ENCODE data around the gene STUB1.

STUB1 gene

DNA sequence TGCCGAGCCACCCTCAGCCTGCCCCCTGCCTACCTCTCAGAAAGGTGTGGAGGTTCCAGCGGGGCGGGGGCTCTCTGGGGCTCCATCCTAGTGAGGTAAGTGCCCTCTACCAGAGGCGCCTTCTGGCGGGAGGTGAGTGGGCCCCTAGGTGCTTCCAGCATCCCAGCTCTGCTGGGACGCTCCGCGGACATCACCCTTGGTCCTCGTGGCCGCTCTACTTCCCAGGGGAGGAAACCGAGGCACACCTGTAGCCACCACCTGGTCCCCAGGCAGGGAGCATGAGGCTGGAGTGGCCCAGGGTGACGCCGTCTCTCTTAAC lies 37.2 kb upstream of the STUB1 start:
- DNase-seq (ENCODE audit: low read depth in 1 of 2, low spot score in 1 of 2) = no peak

DNA sequence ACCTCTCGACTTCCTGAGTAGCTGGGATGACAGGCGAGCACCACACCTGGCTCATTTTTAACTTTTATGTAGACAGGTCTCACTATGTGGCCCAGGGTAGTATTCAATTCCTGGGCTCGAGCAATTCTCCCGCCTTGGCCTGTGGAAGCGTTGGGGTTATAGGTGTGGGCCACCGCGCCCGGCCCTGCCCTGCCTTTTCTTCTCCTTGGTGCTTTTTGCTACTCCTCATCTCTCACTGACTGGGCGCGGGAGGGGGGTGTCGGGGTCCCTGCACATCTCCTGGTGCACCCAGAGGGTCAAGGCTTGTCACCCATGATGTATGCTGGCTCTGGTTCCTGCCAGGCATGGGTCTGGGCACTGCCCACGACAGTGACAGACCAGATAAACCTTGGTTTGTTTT lies 35.7 kb upstream of the STUB1 start:
- no peak for DNase-seq (ENCODE audit: low read depth in 1 of 2, low spot score in 1 of 2)

DNA sequence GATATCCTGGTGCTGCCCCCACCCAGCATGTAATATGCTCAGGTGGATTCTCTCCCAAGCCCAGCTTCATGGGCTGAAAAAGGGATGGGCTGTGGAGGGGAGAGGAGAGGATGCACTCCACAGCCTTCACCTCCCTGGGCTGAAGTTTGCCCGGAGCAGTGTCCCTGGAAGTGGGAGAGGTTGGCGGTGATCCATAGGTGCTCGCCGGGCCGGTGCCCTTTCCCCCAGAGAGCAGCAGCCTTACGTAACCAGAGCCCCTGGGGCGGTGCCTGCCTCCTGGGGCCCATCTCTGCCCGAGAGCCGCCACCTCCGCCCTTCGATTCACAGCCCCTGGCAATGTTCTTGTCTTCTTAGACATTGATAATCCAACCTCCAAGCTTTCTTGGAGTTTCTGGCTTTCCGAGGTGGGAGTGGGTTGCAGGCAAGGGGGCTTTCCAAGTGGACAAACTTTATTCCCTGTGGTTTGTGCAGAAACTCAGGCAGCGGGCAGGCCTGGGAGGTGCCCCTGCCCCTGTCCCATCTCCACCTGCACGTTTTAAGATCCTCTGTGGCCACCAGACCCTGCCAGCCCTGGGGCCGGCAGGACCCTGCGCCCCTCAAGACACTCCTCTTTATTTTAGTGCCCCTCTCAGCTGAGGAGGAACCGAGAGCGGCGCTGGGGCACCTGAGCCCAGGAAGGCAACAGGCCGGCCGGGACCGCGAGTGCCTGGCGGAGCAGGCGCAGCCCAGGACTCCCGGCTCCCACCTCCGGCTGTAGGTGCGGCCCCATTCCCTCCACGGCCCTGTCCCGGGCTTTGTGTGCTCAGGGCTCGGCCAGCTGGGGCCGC lies 34.1 kb upstream of the STUB1 start:
- DNase-seq (ENCODE audit: low read depth in 1 of 2, low spot score in 1 of 2) = no peak

DNA sequence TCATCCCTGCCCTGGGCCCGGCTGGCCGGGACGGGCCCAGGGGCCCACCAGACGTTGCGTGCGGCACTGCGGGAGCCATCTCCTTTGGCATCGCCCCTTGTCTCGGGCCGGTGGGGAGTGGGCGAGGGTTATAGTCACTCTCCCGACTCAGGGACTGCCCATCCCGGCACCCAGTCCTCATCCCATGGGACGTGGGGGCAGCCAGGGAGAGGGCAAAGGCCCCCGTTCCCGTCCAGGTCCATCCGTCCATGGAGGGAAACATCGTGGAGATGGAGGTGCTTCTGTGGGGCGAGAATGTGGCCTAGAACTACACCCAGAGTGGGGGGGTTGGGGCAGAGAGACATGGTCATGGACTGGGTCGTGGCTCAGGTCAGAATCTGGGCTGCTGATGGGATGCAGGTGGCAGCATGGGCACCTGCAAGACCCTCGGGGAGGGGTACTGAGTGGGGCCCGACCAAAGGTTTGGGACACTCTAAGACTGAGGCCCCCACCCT lies 33.5 kb upstream of the STUB1 start:
- DNase-seq (ENCODE audit: low read depth in 1 of 2, low spot score in 1 of 2) = no peak

DNA sequence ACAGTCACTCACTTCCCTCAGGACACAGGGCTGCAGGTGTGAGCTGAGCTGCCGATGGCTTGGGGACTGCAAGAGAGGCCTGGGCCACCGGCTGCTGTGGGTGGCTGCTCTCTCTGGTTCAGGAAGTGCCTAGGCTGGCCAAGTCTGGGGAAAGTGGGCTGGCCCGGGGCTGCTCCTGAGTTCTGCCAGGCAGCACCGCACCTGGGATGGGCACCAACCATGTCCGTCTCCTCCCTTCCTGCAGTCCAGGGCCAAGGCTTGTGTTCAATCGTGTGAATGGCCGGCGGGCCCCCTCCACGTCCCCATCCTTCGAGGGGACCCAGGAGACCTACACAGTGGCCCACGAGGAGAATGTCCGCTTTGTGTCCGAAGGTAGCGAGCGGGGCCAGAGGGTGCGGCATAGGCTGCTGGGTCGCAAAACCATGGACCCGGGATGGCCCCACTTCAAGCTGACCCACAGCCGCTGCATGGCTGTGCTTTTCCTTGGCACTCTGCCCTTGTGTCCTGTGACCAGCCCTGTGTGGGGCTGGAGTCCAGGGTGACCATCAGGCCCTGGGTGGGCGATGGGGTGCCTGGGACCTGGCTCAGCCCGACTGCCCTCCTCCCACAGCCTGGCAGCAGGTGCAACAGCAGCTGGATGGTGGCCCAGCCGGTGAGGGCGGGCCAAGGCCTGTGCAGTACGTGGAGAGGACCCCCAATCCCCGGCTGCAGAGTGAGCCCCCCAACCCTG lies 32.9 kb upstream of the STUB1 start:
- no peak for DNase-seq (ENCODE audit: low read depth in 1 of 2, low spot score in 1 of 2)

DNA sequence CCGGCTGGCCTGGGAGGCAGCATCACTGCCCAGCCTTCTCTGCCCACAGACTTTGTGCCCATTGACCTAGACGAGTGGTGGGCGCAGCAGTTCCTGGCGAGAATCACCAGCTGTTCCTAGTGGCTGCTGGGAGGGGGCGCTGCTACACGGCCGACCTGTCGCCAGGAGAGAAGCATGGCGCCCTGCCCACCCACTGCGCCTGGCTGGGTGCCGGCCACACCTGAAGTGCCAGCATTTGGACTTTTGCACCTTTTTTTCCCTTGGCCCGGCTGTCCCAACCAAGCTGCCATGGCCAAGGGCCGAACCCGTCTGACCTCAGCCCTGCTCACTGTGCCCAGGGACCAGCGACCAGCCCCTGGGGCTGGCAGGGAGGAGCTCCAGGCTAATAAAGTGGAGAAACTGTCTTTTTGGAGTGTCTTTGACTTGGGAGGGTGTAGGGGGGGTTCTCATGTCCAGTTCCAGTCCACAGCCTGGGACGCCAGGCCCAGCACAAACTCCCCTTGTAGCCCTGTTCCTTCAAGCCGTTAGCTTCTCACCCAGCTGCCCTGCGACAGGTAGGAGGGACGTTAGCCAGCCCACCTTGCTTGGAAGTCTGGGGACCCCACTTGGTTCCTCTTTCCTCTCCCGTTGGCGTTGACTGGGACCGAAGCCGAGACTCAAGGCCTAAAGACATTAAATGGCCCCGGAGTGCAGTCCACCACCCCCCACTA lies 32.0 kb upstream of the STUB1 start:
- DNase-seq (ENCODE audit: low read depth in 1 of 2, low spot score in 1 of 2) = peak in 1 of 2 donors; percentile 27

DNA sequence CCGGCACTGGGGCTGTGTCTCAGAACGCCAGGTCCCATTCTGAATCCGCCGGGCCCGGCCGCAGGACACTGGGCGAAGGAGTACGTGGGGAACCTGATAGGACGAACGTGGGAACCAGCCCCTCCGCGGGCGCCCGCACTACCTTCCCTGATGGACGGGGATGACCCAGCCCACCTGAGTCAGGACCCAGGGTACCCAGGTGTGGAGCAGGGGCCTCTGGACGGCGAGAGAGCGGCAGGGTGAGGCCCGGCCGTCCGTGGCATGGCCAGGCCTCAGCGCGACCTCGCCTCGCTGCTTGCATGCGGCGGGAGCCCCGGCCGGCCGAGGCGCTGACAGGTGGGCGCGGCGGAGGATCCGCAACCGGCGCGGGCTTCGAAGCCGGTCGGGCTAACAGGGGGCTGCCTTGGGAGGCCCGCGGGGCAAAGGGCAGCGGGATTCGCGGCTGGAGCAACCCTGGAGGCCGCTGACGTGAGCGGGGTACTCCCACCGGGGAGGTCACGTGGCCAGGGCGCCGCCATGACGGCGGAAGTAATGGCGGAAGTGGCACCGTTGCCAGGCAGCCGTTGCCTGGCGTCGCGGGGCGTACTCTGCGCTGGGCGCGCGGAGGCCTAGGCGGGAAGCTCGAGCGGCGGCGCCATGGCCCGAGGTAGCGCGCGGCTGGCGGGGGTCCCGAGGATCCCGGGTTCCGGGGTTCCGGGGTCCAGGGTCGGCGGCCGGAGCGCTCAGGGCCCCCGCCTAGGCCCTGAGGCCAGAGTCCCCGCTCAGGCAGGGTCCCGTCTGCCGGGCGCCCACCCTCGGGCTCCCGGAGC lies 31.2 kb upstream of the STUB1 start, which contains the start of gene WDR90:
WDR90 (plus strand) TSS at position 585 of the 809 bp plus-strand sequence; CDS start at position 637, 52 bp downstream.
- peak; percentile 80 to 91 for DNase-seq (ENCODE audit: low read depth in 1 of 2, low spot score in 1 of 2)

DNA sequence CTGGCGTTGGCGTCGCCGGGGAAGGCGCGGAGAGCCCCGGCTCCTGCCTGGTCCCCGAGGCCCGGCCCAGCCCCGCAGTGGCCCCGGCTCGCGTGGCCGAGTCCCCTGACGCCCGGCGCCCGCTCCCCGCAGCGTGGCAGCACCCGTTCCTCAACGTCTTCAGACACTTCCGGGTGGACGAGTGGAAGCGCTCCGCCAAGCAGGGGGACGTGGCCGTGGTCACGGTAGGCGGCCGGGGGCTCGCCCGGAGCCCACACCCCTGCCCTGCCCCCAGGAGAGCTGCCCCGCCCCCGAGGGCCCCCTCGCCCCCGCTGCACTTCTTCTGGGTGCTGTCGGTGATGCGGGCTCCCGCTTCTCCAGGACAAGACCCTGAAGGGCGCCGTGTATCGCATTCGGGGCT lies 30.6 kb upstream of the STUB1 start:
- no peak for DNase-seq (ENCODE audit: low read depth in 1 of 2, low spot score in 1 of 2)

DNA sequence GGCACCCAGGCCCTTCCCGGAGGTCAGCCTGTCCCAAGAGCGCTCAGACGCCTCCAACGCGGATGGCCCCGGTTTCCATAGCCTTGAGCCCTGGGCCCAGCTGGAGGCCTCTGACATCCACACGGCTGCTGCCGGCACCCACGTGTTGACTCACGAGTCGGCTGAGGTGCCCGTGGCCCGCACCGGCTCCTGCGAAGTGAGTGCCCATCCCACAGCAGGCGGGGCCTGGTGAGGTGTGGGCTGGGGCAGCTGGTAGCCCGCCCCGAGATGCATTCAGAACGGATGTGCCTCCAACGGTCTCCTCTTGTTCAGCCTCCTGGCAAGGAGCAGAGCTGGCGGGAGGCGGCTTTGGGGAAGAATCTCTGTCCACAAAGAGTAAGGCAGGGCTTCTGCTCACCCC lies 28.4 kb upstream of the STUB1 start:
- no peak for DNase-seq (ENCODE audit: low read depth in 1 of 2, low spot score in 1 of 2)

DNA sequence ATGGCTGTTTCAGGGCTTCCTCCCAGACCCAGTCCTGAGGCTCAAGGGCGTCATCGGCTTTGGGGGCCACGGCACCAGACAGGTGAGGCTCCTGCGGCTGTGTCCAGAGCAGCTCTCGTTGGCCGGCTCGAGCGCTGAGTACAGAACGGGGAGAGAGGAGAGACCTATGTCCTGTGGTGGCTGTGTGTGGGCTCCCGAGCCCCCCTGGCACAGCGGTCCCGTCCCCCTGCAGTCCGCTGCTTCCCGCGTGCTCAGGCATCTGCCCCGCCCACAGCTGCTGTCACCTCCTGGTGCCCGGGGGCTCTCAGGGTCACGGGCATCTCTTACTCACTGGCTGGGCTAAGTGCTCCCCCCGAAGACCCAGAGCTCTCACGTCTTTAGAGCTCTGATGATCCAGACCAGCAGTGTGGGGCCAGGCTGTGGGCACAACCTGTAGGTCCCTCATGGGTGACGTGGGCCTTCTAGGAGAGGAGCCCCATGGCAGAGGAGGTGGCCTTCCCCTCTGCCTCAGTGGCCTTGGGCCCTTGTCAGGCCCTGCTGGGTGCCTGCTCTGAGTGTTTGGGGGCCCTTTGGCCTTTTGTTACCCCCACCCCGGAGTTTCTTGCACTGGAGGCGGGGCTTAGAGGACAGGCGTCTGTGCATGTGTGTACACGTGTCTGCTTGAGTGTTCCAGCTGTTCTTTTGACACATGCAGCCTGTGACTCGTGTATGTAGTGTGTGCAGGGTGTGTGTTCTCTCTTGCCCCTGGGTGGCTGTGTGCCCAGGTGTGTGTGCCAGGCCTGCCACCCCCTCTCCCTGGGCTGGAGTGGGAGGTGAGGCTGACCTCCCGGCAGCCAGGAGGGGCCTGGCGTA lies 27.5 kb upstream of the STUB1 start:
- DNase-seq (ENCODE audit: low read depth in 1 of 2, low spot score in 1 of 2) = no peak

DNA sequence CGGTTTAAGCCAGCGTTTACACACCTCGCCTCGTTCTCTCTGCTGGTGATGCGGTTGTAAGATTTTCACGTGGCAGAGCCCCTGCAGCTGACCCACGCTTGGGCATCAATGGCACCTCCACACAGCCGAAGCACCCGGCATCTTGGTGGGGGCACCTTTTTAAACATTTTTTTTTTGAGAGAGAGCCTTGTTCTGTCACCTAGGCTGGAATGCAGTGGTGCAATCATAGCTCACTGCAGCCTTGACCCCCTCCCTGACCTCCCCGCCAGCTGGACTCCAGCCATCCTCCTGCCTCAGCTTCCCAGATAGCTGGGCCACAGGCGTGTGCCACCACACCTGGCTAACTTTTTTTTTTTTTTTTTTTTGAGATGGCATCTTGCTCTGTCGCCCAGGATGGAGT lies 26.2 kb upstream of the STUB1 start:
- DNase-seq (ENCODE audit: low read depth in 1 of 2, low spot score in 1 of 2) = no peak

DNA sequence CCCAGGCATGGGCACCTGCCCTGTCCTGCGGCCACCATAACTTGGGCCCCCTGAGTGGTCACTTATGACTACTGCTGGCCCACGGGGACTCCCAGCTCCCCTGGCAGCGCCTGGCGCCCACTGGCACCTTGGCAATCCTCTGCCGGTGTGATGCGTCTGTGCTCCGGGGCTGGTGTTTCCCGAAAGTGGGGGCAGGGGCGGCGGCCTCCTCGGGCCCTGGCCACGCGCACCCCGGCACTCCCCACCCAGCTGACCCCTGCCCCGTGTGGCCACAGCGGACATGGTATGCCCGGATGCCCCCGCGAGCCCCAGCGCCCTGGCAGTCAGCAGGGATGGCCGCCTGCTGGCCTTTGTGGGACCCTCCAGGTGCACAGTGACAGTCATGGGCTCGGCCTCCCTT lies 22.7 kb upstream of the STUB1 start:
- DNase-seq (ENCODE audit: low read depth in 1 of 2, low spot score in 1 of 2) = no peak

DNA sequence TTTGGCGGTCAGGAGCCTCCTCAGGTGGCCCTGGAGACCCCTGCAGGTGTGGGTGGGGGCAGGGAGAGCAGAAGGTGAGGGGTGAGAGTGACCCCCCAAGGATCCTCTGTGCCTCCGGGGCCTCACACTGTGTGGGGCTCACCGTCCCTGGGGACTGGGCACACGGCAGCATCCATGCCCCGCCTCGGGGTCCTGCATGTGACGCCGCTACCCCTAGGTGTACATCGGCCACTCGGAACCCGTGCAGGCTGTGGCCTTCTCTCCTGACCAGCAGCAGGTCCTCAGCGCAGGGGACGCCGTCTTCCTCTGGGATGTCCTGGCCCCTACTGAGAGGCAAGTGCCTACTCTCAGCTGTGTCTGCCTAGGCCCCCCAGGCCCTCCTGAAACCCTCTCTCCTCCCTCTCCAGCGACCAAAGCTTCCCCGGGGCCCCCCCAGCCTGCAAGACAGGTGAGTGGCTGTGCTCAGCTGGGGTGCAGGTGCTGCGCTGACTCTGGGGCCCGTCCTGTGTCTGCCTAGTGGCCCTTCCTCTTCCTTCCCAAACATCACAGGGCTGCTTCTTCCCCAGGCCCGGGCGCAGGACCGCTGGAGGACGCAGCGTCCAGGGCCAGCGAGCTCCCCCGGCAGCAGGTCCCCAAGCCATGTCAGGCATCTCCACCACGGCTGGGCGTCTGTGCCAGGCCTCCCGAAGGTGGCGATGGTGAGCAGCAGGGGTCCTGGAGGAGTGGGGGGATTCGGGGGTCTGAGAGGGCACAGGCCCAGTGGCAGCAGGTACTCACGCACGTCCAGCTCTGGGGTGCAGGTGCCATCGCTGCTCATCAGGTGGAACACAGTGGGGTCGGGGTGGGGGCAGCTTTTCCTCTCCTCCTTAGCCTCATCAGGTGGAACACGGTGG lies 21.3 kb upstream of the STUB1 start:
- DNase-seq (ENCODE audit: low read depth in 1 of 2, low spot score in 1 of 2) = no peak

DNA sequence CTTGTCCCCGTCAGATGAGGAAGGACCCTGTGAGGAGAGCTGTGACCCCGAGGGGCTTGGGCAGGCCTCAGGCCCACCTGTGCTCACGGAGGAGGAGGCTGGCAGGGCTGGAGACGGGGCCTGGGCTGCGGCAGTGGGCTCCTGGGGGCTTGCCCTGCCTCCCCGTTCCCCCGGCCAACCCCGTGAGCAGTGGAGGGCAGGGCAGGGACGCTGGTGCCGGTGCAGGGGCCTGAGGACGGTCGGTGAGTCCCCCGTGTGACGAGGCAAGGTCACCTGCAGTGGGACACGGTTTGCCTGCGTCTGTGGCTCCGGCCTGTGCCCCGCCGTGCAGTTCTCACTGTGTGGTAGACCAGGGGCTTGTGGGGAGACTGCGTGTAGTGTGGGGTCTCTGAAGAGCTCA lies 20.6 kb upstream of the STUB1 start:
- no peak for DNase-seq (ENCODE audit: low read depth in 1 of 2, low spot score in 1 of 2)

DNA sequence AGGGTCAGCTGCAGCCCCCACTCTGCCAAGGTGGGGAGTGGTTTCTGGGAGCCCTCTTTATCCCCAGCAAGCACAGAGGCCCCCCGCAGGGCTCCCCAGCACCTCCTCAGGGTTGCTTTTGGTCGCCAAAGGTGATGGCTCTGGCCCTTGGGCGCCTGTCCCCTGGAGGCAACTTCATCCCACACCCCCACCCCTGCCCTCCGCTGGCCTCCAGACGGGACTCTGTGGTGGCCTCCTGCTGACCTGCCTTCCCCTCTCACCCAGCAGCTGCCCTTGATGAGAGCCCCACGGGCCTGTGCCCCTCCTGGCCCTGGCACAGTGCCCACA lies 20.1 kb upstream of the STUB1 start:
- DNase-seq (ENCODE audit: low read depth in 1 of 2, low spot score in 1 of 2) = no peak

DNA sequence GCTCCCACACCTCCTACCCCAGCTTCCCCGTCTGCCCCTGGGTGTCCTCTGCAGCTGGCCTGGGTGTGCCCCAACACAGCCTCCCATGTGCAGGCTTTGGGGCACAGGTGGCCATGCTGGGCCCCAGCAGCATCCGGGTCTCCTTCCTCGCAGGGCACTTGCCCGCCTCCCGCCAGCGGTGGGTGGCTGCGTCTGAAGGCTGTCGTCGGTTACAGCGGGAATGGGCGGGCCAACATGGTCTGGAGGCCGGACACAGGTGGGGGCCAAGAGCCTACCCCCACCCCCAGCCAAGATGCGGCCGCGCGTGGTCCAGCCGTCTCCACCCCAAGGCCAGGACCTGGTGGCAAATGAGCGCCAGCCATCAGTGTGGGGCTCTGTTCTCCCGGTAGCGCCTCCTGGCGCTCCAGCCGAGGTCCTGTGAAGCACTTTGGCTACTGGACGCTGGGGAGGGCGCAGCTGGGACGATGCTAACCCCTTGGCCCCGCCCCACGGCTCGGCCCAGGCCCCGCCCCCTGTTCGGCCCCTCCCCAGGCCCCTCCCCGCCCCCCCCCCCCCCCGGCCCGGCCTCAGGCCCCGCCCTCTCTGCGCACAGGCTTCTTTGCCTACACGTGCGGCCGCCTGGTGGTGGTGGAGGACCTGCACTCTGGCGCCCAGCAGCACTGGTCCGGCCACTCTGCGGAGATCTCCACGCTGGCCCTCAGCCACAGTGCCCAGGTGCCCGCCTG lies 19.6 kb upstream of the STUB1 start:
- DNase-seq (ENCODE audit: low read depth in 1 of 2, low spot score in 1 of 2) = peak; percentile 17 to 55

DNA sequence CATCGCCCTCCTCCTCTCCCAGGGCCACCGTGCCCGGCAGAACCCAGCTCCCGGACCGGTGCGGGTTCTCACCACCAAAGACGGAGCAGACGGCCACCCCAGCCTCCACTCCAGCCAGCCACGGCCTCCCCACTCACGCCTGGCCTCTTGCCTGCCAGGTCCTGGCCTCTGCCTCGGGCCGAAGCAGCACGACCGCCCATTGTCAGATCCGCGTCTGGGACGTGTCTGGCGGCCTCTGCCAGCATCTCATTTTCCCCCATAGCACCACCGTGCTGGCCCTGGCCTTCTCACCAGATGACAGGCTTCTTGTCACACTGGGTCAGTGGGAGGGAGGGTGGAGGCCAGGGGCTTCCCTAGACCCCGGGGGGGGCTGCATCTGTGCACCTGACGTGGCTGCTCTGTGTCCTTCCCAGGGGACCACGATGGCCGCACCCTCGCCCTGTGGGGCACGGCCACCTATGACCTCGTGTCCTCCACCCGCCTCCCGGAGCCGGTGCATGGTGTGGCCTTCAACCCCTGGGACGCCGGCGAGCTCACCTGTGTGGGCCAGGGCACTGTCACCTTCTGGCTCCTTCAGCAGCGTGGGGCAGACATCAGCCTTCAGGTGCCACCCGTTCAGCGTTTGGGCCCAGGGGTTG lies 18.9 kb upstream of the STUB1 start:
- DNase-seq (ENCODE audit: low read depth in 1 of 2, low spot score in 1 of 2) = no peak

DNA sequence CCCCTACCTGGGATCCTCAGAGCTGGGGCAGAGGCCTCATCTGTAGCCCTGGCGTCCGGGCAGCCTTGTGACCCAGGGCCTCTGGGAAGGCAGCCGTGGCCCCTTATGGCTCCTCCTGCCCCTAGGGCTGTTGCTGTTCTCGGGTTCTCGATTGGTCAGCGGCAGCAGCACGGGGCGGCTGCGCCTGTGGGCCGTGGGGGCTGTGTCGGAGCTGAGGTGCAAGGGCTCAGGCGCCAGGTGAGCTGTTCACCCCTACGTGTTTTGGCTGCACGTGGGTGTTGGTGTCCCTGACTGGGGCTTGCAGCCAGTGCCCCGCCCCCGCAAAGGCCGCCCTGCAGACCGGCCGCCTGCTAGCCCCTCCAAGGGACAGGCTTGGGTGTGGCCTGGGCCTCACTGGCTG lies 18.1 kb upstream of the STUB1 start:
- DNase-seq (ENCODE audit: low read depth in 1 of 2, low spot score in 1 of 2) = no peak

Measured in stimulated activated CD4-positive, alpha-beta T cell treated with anti-CD3 and anti-CD28 coated beads, Interleukin-15, amount 100 ng/mL, for 1 hour (primary cell).